SW480 (cell line): ENCODE data around the gene PEA15.

Experiments used
- DNase-seq: peaks from one replicate; pipeline ENCODE4 v3.0.0-alpha.2; 2016; ENCODE audit warnings: low spot score

PEA15 gene, protein sequence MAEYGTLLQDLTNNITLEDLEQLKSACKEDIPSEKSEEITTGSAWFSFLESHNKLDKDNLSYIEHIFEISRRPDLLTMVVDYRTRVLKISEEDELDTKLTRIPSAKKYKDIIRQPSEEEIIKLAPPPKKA

DNA sequence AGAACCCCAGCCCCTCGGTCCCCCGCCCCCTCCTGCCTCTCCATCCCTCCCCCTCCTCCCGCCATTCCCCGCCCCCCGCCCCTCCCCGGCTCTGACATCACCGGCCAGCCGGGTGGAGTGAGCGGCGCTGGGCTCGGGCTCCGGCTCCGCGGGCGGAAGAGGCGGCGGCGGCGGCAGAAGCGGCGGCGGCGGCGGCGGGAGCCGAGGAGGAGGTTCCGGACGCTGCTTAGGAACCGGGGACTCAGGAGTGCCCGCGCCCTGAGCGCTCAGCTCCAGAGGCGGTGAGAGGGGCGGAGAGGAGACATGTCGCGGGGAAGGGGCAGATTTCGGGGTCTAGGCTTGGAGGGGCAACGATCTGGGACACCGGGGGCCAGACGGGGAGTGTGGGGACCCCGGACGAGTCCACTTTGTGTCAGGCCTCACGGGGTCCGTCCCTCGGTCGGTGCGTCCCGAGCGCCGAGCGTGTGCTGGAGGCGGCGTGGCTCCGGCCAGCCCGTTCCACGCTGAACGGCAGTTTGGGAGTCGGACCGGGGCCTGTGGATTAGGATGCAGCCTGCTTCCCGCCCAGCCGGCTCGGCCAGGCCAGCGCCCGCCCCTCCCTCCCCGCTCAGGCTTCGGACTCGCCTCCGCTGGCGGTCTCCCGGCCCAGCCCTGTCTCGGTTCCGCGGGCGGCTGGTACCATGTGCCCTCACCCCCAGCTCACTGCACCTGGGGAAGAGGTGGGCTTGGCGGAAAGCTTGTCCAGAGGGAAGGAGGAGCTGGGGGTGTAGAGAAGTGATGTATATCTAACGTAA is at the start of gene PEA15:
Gene PEA15, plus strand, starts transcription at position 143 of the 794 bp plus-strand sequence. CDS start 6,161 bp downstream, outside the sequence.
- peak; percentile 42 for DNase-seq

DNA sequence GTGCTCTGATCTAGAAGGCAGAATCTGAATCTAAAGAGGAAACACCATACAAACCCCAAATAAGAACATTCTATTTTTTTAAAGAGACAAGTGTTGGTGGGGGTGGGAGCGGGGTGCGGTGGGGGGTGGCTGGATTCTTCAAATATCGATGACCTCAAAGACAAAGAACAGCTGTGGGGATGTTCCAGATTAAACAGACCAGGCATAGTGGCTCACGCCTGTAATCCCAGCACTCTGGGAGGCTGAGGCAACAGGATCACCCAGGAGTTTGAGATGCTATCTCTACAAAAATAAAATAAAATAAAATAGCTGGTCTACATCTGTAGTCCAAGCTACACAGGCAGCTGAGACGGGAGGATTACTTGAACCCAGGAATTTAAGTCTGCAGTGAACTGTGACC is 48.8 kb upstream of the PEA15 start:
- no peak for DNase-seq

DNA sequence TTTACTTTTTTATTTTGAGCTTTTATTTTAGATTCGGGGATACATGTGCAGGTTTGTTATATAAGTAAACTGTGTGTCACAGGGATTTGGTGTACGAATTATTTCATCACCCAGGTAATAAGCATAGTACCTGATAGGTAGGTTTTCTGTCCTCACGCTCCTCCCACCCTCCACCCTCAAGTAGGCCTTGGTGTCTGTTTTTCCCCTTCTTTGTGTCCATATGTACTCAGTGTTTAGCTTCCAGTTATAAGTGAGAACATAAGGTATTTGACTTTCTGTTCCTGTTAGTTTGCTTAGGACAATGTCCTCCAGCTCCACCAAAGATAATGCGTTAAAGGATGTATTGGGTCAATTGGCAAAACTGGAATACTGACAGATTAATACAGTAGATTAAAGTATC is 48.0 kb upstream of the PEA15 start:
- no peak for DNase-seq

DNA sequence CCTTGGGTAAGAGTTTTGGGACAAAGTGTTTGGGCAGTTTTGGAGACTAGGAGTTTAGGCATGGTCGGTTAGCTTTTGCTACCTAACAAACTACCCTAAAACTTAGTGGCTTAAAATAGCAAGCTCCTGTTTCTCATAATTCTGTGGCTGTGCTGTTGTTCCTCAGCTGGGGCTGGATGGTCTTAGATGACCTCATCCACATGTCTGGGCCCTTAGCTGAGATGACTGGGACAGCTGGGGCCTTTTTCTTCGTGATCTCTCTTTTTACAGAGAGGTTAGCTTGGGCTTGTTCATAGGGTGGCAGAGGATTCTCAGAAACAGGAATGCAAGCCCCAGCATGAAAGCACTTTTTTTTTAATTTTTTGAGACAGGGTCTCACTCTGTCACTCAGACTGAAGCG is 47.2 kb upstream of the PEA15 start:
- DNase-seq: no peak

DNA sequence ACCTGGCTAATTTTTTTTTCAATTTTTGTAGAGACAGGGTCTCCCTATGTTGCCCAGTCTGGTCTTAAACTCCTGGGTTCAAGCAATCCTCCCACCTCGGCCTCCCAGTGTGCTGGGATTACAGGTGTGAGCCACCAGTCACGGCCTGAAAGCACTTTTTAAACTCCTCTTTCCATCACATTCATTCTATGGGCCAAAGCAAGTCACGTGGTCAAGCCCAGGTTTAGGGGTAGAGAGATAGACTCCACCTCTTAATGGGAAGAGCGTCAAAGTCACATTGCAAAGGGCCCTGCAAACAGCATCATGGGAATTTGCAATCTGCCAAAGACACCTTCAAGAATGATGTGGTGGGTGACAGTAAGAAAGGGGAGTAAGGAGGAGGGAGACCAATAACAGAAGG is 46.6 kb upstream of the PEA15 start:
- DNase-seq: no peak

DNA sequence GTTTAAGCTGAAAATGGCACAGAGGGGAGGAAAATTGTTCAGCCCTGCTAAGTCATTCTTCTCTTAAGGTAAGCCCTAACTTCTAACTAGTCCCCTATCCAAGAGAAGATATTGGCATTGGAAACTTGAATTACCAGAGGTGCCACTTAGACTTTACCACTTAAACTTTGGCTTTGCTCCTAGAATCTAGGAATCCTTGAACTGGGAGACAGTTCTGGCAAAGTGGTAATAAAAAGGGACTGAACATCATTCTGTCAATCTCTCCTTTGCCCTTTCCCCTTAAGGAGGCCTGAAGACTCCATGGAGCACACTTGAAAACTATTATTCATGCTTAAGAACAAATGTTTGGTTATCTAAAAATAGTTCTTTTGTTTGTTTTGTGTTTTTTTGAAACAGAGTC is 45.3 kb upstream of the PEA15 start:
- no peak for DNase-seq

DNA sequence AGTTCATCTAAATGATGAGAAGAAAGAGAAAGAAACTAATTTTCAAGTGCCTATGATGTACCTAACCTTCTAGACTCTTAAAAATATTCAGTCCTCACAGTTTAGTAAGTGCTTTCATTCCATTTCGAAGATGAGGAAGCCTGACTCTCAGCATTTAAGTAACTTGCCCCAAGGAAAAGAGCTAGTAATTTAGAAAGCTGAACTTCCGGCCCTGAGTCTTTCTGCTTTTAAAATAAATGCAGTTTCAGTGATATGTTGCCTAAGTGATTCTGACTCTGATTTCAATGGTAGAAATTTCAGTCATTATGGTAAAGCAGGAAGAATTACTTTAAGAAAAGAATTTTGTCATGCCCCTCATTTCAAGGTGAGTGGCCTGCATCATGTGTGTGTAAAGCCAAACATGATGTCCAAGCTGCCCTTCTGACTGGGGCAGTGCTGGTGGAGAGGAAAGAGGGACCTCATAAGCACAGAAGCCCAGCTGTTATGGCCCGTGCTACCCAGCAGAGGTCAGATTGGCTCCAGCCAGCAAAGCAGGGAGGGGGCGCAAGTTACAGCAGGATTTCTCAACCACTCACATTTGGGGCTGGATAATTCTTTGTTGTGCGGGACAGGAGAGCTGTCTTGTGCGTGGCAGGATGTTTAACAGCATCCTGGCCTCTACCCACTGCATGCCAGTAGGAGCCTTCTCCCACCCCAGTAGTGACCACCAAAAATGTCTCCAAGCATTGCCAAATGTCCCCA is 43.0 kb upstream of the PEA15 start:
- no peak for DNase-seq

DNA sequence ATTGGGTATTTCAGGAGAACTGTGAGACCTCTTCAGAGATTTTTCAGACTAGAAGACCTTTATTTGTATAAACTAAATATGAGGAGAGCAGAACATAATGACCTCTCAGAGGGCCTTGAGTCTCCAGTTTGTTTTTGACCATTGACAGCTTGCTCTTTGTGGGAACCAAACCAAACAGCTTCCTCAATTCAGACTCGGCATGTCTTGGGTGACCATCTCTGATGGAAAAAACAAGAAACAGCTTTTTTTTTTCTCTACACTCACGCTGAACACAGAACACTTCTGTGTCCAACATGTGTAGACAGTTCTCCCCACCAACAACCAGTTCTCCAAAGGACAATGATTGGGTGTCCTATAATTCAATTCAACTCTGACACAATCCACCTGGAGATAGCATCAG is 42.3 kb upstream of the PEA15 start:
- DNase-seq: no peak

DNA sequence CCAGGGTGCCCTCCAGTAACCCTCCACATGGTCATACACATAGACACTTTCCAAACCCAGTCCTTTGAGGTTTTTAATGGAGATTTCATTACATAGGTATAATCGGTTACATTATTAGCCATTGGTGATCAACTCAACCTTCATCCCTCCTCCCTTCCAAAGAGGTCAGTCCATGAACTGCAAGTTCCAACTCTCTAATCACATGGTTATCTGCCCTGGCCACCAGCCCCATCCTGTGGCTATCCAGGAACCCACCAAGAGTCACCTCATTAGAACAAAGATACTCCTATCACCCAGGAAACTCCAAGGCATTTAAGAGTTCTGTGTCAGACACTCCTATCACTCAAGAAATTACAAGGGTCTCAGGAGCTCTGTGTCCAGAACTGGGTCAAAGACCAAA is 41.6 kb upstream of the PEA15 start:
- peak; percentile 32 for DNase-seq

DNA sequence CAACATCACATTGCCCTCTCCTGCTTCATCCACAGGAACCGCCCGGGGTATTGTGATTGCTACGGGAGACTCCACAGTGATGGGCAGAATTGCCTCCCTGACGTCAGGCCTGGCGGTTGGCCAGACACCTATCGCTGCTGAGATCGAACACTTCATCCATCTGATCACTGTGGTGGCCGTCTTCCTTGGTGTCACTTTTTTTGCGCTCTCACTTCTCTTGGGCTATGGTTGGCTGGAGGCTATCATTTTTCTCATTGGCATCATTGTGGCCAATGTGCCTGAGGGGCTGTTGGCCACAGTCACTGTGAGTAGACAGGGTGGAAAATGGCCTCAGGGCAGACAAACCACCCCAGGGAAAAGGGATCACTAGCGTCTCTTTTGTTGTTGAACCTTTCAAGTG is 41.1 kb upstream of the PEA15 start:
- no peak for DNase-seq

DNA sequence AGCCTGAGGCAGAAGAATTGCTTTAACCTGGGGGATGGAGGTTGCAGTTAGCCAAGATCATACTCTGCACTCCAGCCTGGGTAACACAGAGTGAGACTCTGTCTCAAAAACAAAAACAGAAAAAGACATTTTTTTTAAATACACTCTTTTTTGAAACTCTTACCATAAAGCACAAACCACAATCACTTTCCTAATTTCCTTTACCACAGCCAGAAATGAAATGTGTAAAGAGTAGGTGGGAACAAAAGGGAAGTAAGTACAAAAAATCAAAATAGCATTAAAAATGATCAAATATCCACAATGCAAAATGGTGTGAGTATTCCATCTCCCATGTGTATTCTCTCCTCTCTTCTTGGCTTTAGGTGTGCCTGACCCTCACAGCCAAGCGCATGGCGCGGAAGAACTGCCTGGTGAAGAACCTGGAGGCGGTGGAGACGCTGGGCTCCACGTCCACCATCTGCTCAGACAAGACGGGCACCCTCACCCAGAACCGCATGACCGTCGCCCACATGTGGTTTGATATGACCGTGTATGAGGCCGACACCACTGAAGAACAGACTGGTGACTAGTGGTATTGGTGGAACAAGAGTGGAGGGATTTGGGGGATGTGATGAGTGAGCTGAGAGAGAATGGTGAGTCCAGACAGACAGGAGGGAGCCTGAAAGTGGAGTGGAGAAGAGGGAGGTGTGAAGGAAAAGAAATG is 38.9 kb upstream of the PEA15 start:
- DNase-seq: no peak

DNA sequence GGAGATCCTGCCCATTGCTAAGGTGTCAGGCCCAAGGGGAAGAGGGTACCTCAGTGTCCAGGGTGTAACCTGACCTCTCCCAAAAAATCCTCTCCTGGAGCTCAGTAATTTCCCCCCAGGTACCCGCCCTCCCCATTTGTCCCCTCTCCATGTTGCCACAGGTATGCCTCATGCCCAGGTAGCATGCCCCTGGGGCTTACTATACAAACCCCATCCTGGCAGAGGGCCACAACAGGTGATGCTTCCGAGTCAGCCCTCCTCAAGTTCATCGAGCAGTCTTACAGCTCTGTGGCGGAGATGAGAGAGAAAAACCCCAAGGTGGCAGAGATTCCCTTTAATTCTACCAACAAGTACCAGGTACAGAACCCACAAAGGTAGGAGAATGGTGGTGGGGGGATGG is 38.1 kb upstream of the PEA15 start:
- no peak for DNase-seq

DNA sequence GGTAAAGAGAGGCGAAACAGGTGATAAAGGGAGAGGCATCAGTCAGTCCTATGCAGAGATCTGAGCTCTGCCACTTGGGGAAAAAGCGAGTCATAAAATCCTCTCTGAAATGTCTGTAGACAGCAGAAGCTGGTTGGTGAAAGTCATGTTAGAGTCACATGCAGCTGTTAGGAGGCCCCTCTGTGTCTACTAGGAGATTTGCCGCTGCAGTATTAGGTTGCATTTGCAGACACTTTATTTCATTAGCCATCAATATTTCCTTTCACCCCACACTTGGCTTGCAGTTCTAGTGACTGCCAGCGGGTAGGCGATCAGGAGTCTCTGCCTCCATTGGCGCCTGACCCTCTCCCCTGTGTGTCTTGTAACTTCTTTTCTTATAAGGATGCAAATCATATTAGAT is 37.6 kb upstream of the PEA15 start:
- DNase-seq: no peak

DNA sequence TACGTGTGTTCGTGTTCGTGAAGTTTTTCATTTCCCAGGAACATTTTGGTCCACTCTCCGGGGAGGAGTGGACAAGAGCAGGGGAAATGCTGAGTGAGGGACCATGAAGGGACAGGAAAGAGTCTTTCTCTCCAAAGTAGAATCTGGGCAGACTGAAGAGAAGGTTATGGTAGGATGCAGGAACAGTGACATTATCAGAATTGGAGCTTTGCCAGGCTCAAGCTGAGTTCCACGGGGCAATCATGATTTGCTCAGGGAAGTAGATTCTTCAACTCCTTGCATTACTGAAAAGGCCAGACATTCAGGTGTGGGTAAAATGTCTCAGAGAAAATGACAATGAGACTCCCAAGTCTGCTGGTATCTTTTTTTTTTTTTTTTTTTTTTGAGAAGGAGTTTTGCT is 37.2 kb upstream of the PEA15 start:
- DNase-seq: no peak

DNA sequence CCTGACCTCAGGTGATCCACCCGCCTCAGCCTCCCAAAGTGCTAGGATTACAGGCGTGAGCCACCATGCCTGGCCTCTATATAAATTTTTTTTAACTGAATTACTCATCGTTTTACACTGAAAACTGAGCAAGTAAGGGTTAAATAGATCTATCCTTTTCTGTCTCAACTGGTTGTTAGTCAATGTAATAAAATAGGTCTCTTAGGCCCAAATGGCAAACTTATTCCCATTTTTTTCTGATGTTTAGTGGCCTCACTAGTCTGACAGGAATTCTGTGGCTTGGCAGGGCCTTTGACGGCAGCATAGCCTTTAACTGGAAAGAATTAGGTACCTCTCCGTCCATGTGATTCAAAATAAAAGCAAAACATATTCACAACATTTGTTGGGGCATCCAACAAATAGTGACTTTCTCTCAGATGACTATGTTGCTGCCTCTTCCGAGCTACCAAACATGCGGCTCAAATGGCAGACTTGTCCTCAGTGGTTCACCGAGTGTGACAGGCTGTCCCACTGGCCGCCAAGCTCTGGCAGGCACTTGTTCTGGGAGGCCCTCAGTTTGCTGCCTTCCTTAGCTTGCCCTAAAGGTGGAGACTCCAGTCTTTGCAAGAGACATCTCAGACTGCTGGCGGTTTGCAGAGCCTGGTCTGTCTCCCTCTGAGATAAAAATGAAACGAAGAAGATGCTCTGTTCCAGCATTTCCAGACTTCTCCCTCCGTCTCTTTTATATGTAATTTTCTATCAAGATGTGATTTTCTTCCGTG is 36.4 kb upstream of the PEA15 start:
- DNase-seq: no peak

DNA sequence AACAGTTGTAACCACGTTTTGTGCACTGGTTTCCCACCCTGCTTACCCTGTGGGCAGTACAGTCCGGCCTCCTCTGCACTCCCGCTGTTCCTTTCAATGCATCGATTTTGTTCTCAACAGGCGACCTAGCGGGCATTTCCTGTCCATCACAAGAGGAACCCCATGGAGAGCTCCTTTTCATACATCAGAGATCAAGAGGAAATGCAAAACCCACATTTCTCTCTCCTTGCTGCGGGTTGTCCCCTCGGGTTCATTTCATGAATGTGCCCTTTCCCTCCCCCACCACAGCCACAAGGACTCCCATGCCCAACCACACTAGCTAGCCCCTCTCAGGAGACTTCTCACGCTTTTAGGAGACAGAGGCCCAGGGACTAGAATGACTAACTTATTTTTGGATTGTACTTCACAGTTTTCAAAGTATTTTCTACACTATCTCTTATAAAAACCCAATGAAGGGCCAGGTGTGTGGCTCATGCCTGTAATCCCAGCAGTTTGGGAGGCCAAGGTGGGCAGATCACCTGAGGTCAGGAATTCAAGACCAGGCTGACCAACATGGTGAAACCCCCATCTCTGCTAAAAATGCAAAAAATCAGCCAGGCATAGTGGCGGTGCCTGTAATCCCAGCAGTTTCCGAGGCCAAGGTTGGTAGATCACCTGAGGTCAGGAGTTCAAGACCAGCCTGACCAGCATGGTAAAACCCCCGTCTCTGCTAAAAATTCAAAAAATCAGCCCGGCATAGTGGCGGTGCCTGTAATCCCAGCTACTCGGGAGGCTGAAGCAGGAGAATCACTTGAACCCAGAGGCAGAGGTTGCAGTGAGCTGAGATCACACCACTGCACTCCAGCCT is 35.4 kb upstream of the PEA15 start:
- no peak for DNase-seq

DNA sequence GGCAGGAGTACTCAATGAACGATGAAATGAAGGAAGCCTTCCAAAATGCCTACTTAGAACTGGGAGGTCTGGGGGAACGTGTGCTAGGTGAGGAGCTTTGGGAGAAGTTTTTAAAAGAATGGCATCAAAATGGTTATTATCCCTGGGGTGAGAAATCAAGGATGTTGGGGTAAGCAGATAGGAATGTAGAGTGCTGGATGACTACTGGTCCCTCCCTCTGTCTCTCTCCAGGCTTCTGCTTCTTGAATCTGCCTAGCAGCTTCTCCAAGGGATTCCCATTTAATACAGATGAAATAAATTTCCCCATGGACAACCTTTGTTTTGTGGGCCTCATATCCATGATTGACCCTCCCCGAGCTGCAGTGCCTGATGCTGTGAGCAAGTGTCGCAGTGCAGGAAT is 33.8 kb upstream of the PEA15 start:
- no peak for DNase-seq

DNA sequence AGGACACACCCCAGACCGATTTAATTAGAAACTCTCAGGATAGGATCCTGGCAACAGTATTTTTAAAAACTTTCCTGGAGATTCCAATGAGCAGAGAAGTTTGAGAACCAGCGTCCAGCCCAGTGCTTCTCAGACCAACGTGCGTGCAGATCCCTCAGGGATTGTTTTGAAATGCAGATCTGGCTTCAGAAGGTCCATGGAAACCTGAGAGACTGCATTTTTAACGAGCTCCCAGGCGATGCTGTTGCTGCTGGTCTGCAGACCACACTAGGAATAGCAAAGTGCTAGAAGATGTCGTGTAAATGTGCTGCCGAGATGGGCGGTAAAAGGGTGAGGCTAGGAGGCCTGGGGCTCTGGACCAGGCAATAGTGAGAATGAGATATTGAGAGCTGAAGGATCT is 33.2 kb upstream of the PEA15 start:
- no peak for DNase-seq

DNA sequence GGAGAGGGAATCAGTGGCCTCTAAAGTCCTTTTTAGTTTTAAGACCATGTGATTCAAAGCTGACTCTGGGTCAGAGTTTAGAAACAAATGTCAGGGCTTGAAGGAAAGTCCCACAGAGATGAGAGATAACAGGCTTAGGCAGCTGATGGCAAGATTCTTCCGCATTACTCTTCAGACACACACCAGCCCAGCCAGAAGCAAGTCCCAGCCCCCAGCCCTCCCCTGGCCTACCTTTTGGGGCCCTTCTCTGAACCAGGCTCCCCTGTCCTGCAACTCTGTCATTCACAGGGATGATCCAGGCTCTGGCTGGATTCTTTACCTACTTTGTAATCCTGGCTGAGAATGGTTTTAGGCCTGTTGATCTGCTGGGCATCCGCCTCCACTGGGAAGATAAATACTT is 28.0 kb upstream of the PEA15 start:
- DNase-seq: no peak

DNA sequence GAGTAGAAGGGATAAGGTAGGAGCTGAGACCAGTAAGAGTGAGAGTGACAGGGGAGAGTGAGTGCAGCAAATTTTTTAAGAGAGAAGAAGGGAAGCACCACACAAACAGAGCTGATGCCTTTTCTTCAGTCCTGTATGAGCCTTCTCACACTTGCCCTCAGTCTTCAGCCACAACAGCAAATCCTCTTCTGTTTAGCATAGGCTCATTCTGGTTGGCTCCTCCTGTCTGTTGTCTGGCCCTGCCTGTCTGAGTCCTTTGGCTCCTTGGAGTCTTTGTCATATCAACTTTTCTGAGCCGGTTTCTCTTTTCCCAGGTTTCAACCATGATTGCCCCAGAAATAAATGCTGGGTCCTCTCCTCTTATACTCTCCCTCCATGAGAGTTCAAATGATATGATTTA is 27.5 kb upstream of the PEA15 start:
- no peak for DNase-seq

DNA sequence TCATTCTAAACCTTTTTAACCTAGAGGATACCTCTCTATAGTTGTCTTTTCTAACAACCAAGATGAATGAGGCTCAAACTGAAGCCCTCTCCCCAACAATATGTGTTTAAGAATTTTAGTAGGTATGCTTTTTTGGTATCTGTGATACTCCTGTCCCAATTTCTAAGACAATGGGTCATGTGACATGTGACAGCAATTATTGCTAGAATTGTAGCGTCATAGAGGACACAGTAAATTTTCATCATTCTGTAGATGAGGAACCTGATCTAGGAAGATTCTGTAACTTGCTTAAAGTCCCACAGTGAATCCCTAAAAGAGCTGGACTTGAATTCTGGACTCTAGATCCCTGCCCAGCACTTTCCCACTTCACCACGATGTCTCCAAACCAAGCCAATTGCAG is 26.5 kb upstream of the PEA15 start:
- DNase-seq: no peak
